Body of pancreas (tissue), 4 donors: ENCODE data around the gene PTER. TPM values are rescaled to one million over a fixed set of nuclear protein-coding genes. Genes with fewer than 3 reads are reported as not detected.
A peak's percentile ranks its signal among the peaks of the same experiment; 100 is the strongest.

ENCODE experiments used
- ATAC-seq: fragments of 150-250 bp; one replicate; pipeline ENCODE4 v1.9.1; 2016
- DNase-seq, 4 donors: peaks; one replicate each; pipeline ENCODE4 v3.0.0-alpha.2; 2019
- H3K27ac ChIP-seq, 4 donors: fragments of 200-600 bp; sonication (generic); 1 replicate in 3 of 4; 2 replicates in 1 of 4; pipeline versions ENCODE4 v1.5.1 to v1.6.1; 2016 to 2019; ENCODE audit warnings: mild to moderate bottlenecking in 1 of 4, mixed read lengths in 1 of 4, moderate library complexity in 1 of 4
- H3K27me3 ChIP-seq, 2 donors: fragments of 200-600 bp; sonication (generic); one replicate each; pipeline ENCODE4 v1.6.0; 2016; ENCODE audit warnings: mild to moderate bottlenecking in 1 of 2
- H3K36me3 ChIP-seq, 2 donors: fragments of 200-600 bp; sonication (generic); replicated peaks in 1 of 2; 2 replicates each; pipeline ENCODE4 v1.5.1; 2016; ENCODE audit warnings: low read depth in 2 of 2; ENCODE audit not compliant: insufficient read depth in 1 of 2
- H3K4me1 ChIP-seq: fragments of 200-600 bp; sonication (generic); one replicate; pipeline ENCODE4 v1.6.0; 2016
- H3K4me3 ChIP-seq, 2 donors: fragments of 200-600 bp; sonication (generic); 1 replicate in 1 of 2; 2 replicates in 1 of 2; pipeline ENCODE4 v1.5.1; 2016 to 2019
- H3K9me3 ChIP-seq, 3 donors: fragments of 200-600 bp; sonication (generic); 1 replicate in 2 of 3; 2 replicates in 1 of 3; pipeline ENCODE4 v1.5.1; 2016
- CTCF ChIP-seq, 7 experiments: fragments of 450-650 bp in 4 of 7; fragments of 200-600 bp in 3 of 7; sonication (generic) in 3 of 7; IDR thresholded peaks; one replicate each; pipeline ENCODE4 v1.5.1; 2016 to 2019; ENCODE audit warnings: antibody characterized with exemption in 7 of 7
- POLR2A ChIP-seq, 3 donors: fragments of 450-650 bp; IDR thresholded peaks; one replicate each; pipeline ENCODE4 v1.6.1; 2016; ENCODE audit warnings: antibody characterized with exemption in 3 of 3, mild to moderate bottlenecking in 2 of 3
- WGBS, 2 donors: methylation state at CpG; one replicate each; pipeline ENCODE4 v1.1.5; 2017; 5-methylcytosine and 5-hydroxymethylcytosine counted together
- intact Hi-C: fragments of 100-400 bp; cut with DNase I; formaldehyde crosslinking; loops from one replicate; pipeline ENCODE4 v1.15.1; 2023
- total RNA-seq, 2 donors: library from RNA; depleted of rRNA; stranded (reverse); fragments of >200 nt; gene quantifications; one replicate each; pipeline ENCODE4 v1.1.0, GENCODE V29; 2016

The PTER gene
- total RNA-seq, 2 donors from 2014 or later = 6.3 to 17.6 TPM

GRCh38 chr10:16458166-16458955 is 21.6 kb downstream of the PTER start:
- intact Hi-C loops = no loop called here
- 83 to 86% methylated on average over 6 of the region's 6 CpGs for WGBS, 2 donors
- no peak for TF ChIP-seq POLR2A (IDR thresholded peaks at IDR 0.05)
- TF ChIP-seq CTCF (IDR thresholded peaks at IDR 0.05) = no peak
- no peaks in the 10 kb centered on the region for H3K9me3 ChIP-seq
- H3K27ac ChIP-seq = no peak overlapping the region
- no peaks in the 10 kb centered on the region for H3K36me3 ChIP-seq
- no peaks in the 10 kb centered on the region for H3K27me3 ChIP-seq
- ATAC-seq = no peak
- no peak overlapping the region for H3K4me3 ChIP-seq
- H3K4me1 ChIP-seq = peaks cover 7% of the 10 kb centered on the region
- DNase-seq = no peak

- intact Hi-C loops = no loop called here
- no peak overlapping the region for H3K4me3 ChIP-seq
- H3K27me3 ChIP-seq = no peaks in the 10 kb centered on the region
- TF ChIP-seq POLR2A (IDR thresholded peaks at IDR 0.05) (no peak), CTCF (IDR thresholded peaks at IDR 0.05) (no peak)
- ATAC-seq (no peak), DNase-seq (no peak)
- 72 to 80% methylated on average over 7 of the region's 7 CpGs for WGBS, 2 donors
- H3K36me3 ChIP-seq = no peaks in the 10 kb centered on the region
- H3K9me3 ChIP-seq = no peaks in the 10 kb centered on the region
- peaks cover 7% of the 10 kb centered on the region for H3K4me1 ChIP-seq
- no peak overlapping the region for H3K27ac ChIP-seq
Observed at GRCh38 chr10:16459423-16459939, 22.7 kb downstream of the PTER start.

- Histone ChIP-seq H3K4me1 (no peaks in the 10 kb centered on the region), H3K27me3 (no peaks in the 10 kb centered on the region), H3K4me3 (no peak overlapping the region), H3K27ac (no peak overlapping the region), H3K36me3 (no peaks in the 10 kb centered on the region), H3K9me3 (no peaks in the 10 kb centered on the region)
- no peak for TF ChIP-seq CTCF (IDR thresholded peaks at IDR 0.05)
- no peak for TF ChIP-seq POLR2A (IDR thresholded peaks at IDR 0.05)
- no peak for ATAC-seq
- intact Hi-C loops = no loop called here
- no peak for DNase-seq
- 100% methylated on average over 1 of the region's 1 CpG for WGBS, 2 donors
Observed at GRCh38 chr10:16466001-16466400, 29.2 kb downstream of the PTER start.

- Histone ChIP-seq H3K4me3 (no peak overlapping the region), H3K27ac (no peak overlapping the region), H3K4me1 (no peaks in the 10 kb centered on the region), H3K27me3 (no peaks in the 10 kb centered on the region), H3K9me3 (no peaks in the 10 kb centered on the region), H3K36me3 (no peaks in the 10 kb centered on the region)
- intact Hi-C loops = no loop called here
- DNase-seq (peak in 1 of 4 donors; percentile 7), ATAC-seq (no peak)
- 76 to 95% methylated on average over 5 of the region's 5 CpGs for WGBS, 2 donors
- TF ChIP-seq CTCF (IDR thresholded peaks at IDR 0.05) (no peak), POLR2A (IDR thresholded peaks at IDR 0.05) (no peak)
Observed at GRCh38 chr10:16470747-16471146, 33.9 kb downstream of the PTER start.

- no peak overlapping the region for H3K27ac ChIP-seq
- H3K36me3 ChIP-seq = no peaks in the 10 kb centered on the region
- intact Hi-C loops = no loop called here
- no peak overlapping the region for H3K4me3 ChIP-seq
- no peaks in the 10 kb centered on the region for H3K4me1 ChIP-seq
- 84 to 89% methylated on average over 3 of the region's 3 CpGs for WGBS, 2 donors
- TF ChIP-seq POLR2A (IDR thresholded peaks at IDR 0.05) (no peak), CTCF (IDR thresholded peaks at IDR 0.05) (no peak)
- no peaks in the 10 kb centered on the region for H3K9me3 ChIP-seq
- no peaks in the 10 kb centered on the region for H3K27me3 ChIP-seq
- ATAC-seq (no peak), DNase-seq (no peak)
Observed at GRCh38 chr10:16472828-16473227, 36.0 kb downstream of the PTER start.
